ENCODE results near the gene CBX4.

Gene CBX4

GRCh38 chr17:79833744-79834564 is 5.3 kb downstream of the CBX4 start:
- TF ChIP-seq ZNF8 (CRISPR knock-in tag; IDR thresholded peaks at IDR 0.05) (no peak), ZNF565 (CRISPR knock-in tag; conservative IDR thresholded peaks at IDR 0.05; ENCODE audit: low read depth) (no peak), ZC3H10 (CRISPR knock-in tag; IDR thresholded peaks at IDR 0.05) (no peak)
- ATAC-seq = no peak

GRCh38 chr17:79833110-79833450 is 6.2 kb downstream of the CBX4 start:
- TF ChIP-seq CSDC2 (CRISPR knock-in tag; IDR thresholded peaks at IDR 0.05) (no peak), GLIS3 (CRISPR knock-in tag; IDR thresholded peaks at IDR 0.05) (no peak), BACH2 (CRISPR knock-in tag; IDR thresholded peaks at IDR 0.05; ENCODE audit: borderline replicate concordance) (no peak), TOX (CRISPR knock-in tag; IDR thresholded peaks at IDR 0.05; ENCODE audit: borderline replicate concordance) (no peak), ARNTL (CRISPR knock-in tag; IDR thresholded peaks at IDR 0.05; ENCODE audit: borderline replicate concordance, low read depth) (no peak), RARB (CRISPR knock-in tag; IDR thresholded peaks at IDR 0.05) (no peak), ESRRG (CRISPR knock-in tag; IDR thresholded peaks at IDR 0.05) (no peak), ZFP30 (CRISPR knock-in tag; IDR thresholded peaks at IDR 0.05) (no peak), SNAI2 (CRISPR knock-in tag; IDR thresholded peaks at IDR 0.05) (no peak), ZFP3 (CRISPR knock-in tag; IDR thresholded peaks at IDR 0.05) (no peak), ZNF8 (CRISPR knock-in tag; IDR thresholded peaks at IDR 0.05) (no peak), ZC3H10 (CRISPR knock-in tag; IDR thresholded peaks at IDR 0.05) (no peak)
- TF ChIP-seq, protein P1, sequence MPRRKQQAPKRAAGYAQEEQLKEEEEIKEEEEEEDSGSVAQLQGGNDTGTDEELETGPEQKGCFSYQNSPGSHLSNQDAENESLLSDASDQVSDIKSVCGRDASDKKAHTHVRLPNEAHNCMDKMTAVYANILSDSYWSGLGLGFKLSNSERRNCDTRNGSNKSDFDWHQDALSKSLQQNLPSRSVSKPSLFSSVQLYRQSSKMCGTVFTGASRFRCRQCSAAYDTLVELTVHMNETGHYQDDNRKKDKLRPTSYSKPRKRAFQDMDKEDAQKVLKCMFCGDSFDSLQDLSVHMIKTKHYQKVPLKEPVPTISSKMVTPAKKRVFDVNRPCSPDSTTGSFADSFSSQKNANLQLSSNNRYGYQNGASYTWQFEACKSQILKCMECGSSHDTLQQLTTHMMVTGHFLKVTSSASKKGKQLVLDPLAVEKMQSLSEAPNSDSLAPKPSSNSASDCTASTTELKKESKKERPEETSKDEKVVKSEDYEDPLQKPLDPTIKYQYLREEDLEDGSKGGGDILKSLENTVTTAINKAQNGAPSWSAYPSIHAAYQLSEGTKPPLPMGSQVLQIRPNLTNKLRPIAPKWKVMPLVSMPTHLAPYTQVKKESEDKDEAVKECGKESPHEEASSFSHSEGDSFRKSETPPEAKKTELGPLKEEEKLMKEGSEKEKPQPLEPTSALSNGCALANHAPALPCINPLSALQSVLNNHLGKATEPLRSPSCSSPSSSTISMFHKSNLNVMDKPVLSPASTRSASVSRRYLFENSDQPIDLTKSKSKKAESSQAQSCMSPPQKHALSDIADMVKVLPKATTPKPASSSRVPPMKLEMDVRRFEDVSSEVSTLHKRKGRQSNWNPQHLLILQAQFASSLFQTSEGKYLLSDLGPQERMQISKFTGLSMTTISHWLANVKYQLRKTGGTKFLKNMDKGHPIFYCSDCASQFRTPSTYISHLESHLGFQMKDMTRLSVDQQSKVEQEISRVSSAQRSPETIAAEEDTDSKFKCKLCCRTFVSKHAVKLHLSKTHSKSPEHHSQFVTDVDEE (CRISPR knock-in tag; IDR thresholded peaks at IDR 0.05) = no peak
- TF ChIP-seq, protein P2, sequence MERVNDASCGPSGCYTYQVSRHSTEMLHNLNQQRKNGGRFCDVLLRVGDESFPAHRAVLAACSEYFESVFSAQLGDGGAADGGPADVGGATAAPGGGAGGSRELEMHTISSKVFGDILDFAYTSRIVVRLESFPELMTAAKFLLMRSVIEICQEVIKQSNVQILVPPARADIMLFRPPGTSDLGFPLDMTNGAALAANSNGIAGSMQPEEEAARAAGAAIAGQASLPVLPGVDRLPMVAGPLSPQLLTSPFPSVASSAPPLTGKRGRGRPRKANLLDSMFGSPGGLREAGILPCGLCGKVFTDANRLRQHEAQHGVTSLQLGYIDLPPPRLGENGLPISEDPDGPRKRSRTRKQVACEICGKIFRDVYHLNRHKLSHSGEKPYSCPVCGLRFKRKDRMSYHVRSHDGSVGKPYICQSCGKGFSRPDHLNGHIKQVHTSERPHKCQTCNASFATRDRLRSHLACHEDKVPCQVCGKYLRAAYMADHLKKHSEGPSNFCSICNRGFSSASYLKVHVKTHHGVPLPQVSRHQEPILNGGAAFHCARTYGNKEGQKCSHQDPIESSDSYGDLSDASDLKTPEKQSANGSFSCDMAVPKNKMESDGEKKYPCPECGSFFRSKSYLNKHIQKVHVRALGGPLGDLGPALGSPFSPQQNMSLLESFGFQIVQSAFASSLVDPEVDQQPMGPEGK (CRISPR knock-in tag; IDR thresholded peaks at IDR 0.05; ENCODE audit: borderline replicate concordance) = no peak
- TF ChIP-seq, protein P3, sequence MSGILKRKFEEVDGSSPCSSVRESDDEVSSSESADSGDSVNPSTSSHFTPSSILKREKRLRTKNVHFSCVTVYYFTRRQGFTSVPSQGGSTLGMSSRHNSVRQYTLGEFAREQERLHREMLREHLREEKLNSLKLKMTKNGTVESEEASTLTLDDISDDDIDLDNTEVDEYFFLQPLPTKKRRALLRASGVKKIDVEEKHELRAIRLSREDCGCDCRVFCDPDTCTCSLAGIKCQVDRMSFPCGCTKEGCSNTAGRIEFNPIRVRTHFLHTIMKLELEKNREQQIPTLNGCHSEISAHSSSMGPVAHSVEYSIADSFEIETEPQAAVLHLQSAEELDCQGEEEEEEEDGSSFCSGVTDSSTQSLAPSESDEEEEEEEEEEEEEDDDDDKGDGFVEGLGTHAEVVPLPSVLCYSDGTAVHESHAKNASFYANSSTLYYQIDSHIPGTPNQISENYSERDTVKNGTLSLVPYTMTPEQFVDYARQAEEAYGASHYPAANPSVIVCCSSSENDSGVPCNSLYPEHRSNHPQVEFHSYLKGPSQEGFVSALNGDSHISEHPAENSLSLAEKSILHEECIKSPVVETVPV (CRISPR knock-in tag; IDR thresholded peaks at IDR 0.05) = no peak
- ATAC-seq = no peak

DNA sequence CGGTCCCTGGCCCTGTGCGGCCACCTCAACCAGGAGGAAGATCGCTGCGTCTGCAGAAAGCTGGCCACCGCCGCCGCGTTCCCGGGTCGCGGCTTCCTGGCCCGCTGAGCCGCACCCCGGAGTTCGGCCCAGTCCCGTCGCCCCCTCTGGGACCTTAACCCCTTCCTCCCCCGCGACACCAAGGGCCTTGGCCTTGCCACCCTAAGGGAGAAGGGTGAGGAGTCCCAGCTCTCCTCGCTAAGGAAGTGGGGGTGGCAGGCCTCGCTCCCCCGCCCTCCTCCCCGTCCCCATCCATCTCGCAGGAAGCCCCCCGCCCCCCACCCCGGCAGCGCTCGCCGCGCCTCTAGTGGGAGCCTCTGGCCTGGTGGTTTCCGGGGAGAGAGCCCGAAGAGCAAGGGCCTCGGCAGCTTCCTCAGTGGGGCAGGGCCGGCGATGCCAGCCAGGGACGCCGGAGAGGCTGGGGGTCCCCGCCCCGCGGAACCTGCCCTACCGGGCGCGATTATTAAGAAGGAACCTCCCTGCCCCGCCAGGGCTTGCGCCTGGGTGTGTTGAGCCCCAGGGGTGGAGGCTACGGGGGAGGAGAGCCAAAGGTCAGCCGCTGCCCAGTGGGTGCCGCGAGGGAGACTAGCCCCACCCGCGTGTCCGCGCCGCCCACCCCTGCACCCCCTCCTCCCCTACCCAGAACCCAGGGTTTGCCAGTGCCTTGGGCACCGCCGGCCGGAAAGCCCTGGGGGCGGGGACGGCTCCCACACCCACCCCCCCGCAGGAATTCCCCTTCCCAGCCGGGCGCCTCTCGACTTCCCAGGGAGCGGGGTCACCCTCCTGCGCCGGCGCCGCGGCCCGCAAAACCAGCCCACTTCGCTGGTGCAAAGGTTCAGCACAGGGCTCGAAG is 6.8 kb downstream of the CBX4 start:
- peak; percentile 16 for ATAC-seq
- TF ChIP-seq SNAI2 (CRISPR knock-in tag; IDR thresholded peaks at IDR 0.05) = no peak
- no peak for TF ChIP-seq TOX (CRISPR knock-in tag; IDR thresholded peaks at IDR 0.05; ENCODE audit: borderline replicate concordance)
- TF ChIP-seq ZFP30 (CRISPR knock-in tag; IDR thresholded peaks at IDR 0.05) = no peak
- TF ChIP-seq ZC3H10 (CRISPR knock-in tag; IDR thresholded peaks at IDR 0.05) = no peak
- no peak for TF ChIP-seq ZNF565 (CRISPR knock-in tag; conservative IDR thresholded peaks at IDR 0.05; ENCODE audit: low read depth)
- no peak for TF ChIP-seq ESRRG (CRISPR knock-in tag; IDR thresholded peaks at IDR 0.05)
- TF ChIP-seq BACH2 (CRISPR knock-in tag; IDR thresholded peaks at IDR 0.05; ENCODE audit: borderline replicate concordance) = no peak
- no peak for TF ChIP-seq CREB5 (CRISPR knock-in tag; IDR thresholded peaks at IDR 0.05; ENCODE audit: low read depth)
- TF ChIP-seq PPARA (CRISPR knock-in tag; IDR thresholded peaks at IDR 0.05; ENCODE audit: borderline replicate concordance) = no peak
- no peak for TF ChIP-seq POU6F1 (CRISPR knock-in tag; IDR thresholded peaks at IDR 0.05; ENCODE audit: borderline replicate concordance, low read depth)
- TF ChIP-seq TCF4 (CRISPR knock-in tag; IDR thresholded peaks at IDR 0.05; ENCODE audit: borderline replicate concordance) = no peak

Data from SK-N-SH treated with all-trans-retinoic acid at 6 μM for 48 hours (cell line).